Heart right ventricle (tissue), 16 donors: Measurements from ENCODE around the gene CRYBA2. TPM values are rescaled to one million over a fixed set of nuclear protein-coding genes. Genes with fewer than 3 reads are reported as not detected.

ENCODE experiments used
- ATAC-seq, 8 donors: fragments of 200-7000 bp; cut with Tn5 transposase; one replicate each; pipeline ENCODE4 v1.9.1; 2020; ENCODE audit warnings: mild to moderate bottlenecking in 8 of 8, moderate library complexity in 8 of 8, moderate number of reproducible peaks in 1 of 8
- DNase-seq, 2 donors: peaks; one replicate each; pipeline ENCODE4 v3.0.0-alpha.2; 2020
- H3K27ac ChIP-seq, 10 donors: fragments of 200-600 bp; sonication (generic) in 2 of 10; one replicate each; pipeline versions ENCODE4 v1.5.0 to v1.8.0; 2020 to 2022; ENCODE audit warnings: mild to moderate bottlenecking in 3 of 10
- H3K27me3 ChIP-seq, 7 donors: fragments of 200-600 bp; one replicate each; pipeline ENCODE4 v1.8.0; 2021 to 2022; ENCODE audit warnings: mild to moderate bottlenecking in 2 of 7
- H3K36me3 ChIP-seq, 9 donors: fragments of 200-600 bp; sonication (generic) in 1 of 9; one replicate each; pipeline versions ENCODE4 v1.5.0 to v1.8.0; 2020 to 2022; ENCODE audit warnings: mild to moderate bottlenecking in 2 of 9
- H3K4me1 ChIP-seq, 9 donors: fragments of 200-600 bp; sonication (generic) in 1 of 9; one replicate each; pipeline versions ENCODE4 v1.5.0 to v1.8.0; 2020 to 2022; ENCODE audit warnings: mild to moderate bottlenecking in 4 of 9
- H3K4me3 ChIP-seq, 10 donors: fragments of 200-600 bp; sonication (generic) in 2 of 10; one replicate each; pipeline versions ENCODE4 v1.5.0 to v1.8.0; 2020 to 2022; ENCODE audit warnings: mild to moderate bottlenecking in 7 of 10, moderate library complexity in 2 of 10
- H3K9me3 ChIP-seq, 11 donors: fragments of 200-600 bp in 10 of 11; sonication (generic) in 2 of 11; one replicate each; pipeline versions ENCODE4 v1.5.0 to v1.8.0; 2013 to 2022; ENCODE audit warnings: mild to moderate bottlenecking in 2 of 11, control low read depth in 1 of 11, moderate library complexity in 1 of 11
- CTCF ChIP-seq, 9 donors: fragments of 200-600 bp; sonication (generic) in 2 of 9; IDR thresholded peaks; one replicate each; pipeline versions ENCODE4 v1.5.0 to v1.8.0; 2021 to 2022; ENCODE audit warnings: antibody characterized with exemption in 9 of 9, mild to moderate bottlenecking in 5 of 9, moderate library complexity in 1 of 9
- WGBS, 2 donors: extraction: QIAGEN DNeasy Blood & Tissue Kit; methylation state at CpG; one replicate each; pipeline ENCODE4 v1.1.7; 2013; ENCODE audit warnings: inconsistent platforms in 1 of 2; 5-methylcytosine and 5-hydroxymethylcytosine counted together
- intact Hi-C, 10 donors: fragments of 100-400 bp; cut with DNase I; formaldehyde crosslinking; loops; one replicate each; pipeline versions ENCODE4 v1.11.1 to v1.14.2; 2022
- polyA plus RNA-seq, 2 donors: library from polyadenylated mRNA; stranded (reverse); fragments of 200-250 nt; gene quantifications; one replicate each; pipeline ENCODE4 v1.2.3, GENCODE V29; 2013
- total RNA-seq, 10 donors: library from RNA; stranded (reverse); fragmentation: NEBNext Ultra II Directional in 3 of 10; extraction: Animal tissue kit (Norgen Biotek cat#: 25700) in 3 of 10; gene quantifications; one replicate each; pipeline versions ENCODE4 v1.2.1 to v1.2.4, GENCODE V29; 2021 to 2023
- donor health status: Arrhythmogenic right ventricular cardiomyopathy.
- donor health status: ischemic (EF 13 %, LVEDD 7.1; RV severe dilation, severe dysfunction).
- donor health status: healthy with polysubstance abuse.
- donor health status: DM: no; HTN: yes; CAD: no.
- donor health status: DM: no; HTN: no; CAD: no.
- donor health status: ischemic (EF 25% LVEDD 6.9; RV normal size, moderate dysfunction).
- donor health status: ischemic (EF 25% LVEDD 5.7; RV mildly dilated, moderate dysfunction).
- donor health status: healthy.
- donor health status: DM: yes; HTN: yes; CAD: no.
- donor health status: Ischemic cardiomyopathy.
- donor health status: ischemic (EF 35%, LVEDD 5.7; RV mildly dilated, moderate dysfunction).
- donor health status: nonischemic (EF 11% LVEDD 7.7; RV severe dilation, severe dysfunction).
- donor health status: DM: yes; HTN: yes; CAD: no.
- donor health status: PGD.
- donor health status: ischemic (EF 29% LVEDD 5.4; RV normal size, mild dysfunction).
- donor health status: nonischemic (EF 23%, LVEDD 6.1; RV moderate dilation, normal function).

The CRYBA2 gene
- total and polyA plus RNA-seq, 12 donors: not detected

DNA sequence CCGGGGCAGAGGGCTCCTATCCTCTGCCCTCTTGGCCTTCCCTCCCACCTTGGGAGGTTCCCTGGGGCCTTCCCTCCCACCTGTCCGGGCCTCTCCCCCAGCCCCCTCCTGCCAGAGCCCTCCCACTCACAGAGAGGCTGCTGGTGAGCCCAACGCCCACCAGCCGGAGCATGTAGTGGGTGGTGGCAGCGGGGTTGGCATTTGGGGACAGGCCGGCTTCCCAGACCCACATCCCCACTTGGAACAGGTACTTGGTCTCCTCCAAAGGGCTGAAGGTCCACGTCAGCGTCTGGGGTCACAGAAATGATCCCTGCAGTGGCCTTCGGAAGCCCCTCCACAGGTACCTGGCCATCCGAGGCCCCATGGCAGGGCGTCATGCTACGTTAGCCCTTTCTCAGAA lies 28.8 kb upstream of the CRYBA2 start:
- ATAC-seq (no peak), DNase-seq (no peak)
- intact Hi-C loops: loop anchor here in 1 of 10 donors (10.0 kb wide), 1 partner anchor 133 kb away; no protein-coding TSS in a partner anchor
- no peak overlapping the region for H3K4me3 ChIP-seq
- H3K27ac ChIP-seq: no peak overlapping the region
- no peak for TF ChIP-seq CTCF (IDR thresholded peaks at IDR 0.05)
- no peaks in the 10 kb centered on the region for H3K4me1 ChIP-seq
- H3K27me3 ChIP-seq: peaks cover 0 to 42% (median 6%) of the 10 kb centered on the region in 7 donors
- WGBS, 2 donors: 84 to 88% methylated on average over 12 of the region's 12 CpGs
- no peaks in the 10 kb centered on the region for H3K9me3 ChIP-seq
- H3K36me3 ChIP-seq: no peaks in the 10 kb centered on the region

- intact Hi-C loops: loop anchor here in 1 of 10 donors (10.0 kb wide), 1 partner anchor 133 kb away; no protein-coding TSS in a partner anchor
- no peak overlapping the region for H3K4me3 ChIP-seq
- WGBS, 2 donors: 77 to 80% methylated on average over 9 of the region's 9 CpGs
- H3K4me1 ChIP-seq: no peaks in the 10 kb centered on the region
- no peaks in the 10 kb centered on the region for H3K36me3 ChIP-seq
- no peak overlapping the region for H3K27ac ChIP-seq
- DNase-seq: no peak
- no peak for ATAC-seq
- TF ChIP-seq CTCF (IDR thresholded peaks at IDR 0.05): no peak
- no peaks in the 10 kb centered on the region for H3K9me3 ChIP-seq
- H3K27me3 ChIP-seq: peaks cover 0 to 42% (median 6%) of the 10 kb centered on the region in 7 donors
These were observed 28.4 kb upstream of the CRYBA2 start for GRCh38 chr2:219021591-219021990.

- peaks cover 0 to 42% (median 6%) of the 10 kb centered on the region in 7 donors for H3K27me3 ChIP-seq
- WGBS, 2 donors: 73 to 78% methylated on average over 11 of the region's 11 CpGs
- no peaks in the 10 kb centered on the region for H3K9me3 ChIP-seq
- ATAC-seq: no peak
- TF ChIP-seq CTCF (IDR thresholded peaks at IDR 0.05): no peak
- intact Hi-C loops: loop anchor here in 1 of 10 donors (10.0 kb wide), 1 partner anchor 134 kb away; no protein-coding TSS in a partner anchor
- H3K4me3 ChIP-seq: no peak overlapping the region
- no peak for DNase-seq
- no peak overlapping the region for H3K27ac ChIP-seq
- no peaks in the 10 kb centered on the region for H3K4me1 ChIP-seq
- no peaks in the 10 kb centered on the region for H3K36me3 ChIP-seq
These were observed 27.6 kb upstream of the CRYBA2 start for GRCh38 chr2:219020604-219021365.

DNA sequence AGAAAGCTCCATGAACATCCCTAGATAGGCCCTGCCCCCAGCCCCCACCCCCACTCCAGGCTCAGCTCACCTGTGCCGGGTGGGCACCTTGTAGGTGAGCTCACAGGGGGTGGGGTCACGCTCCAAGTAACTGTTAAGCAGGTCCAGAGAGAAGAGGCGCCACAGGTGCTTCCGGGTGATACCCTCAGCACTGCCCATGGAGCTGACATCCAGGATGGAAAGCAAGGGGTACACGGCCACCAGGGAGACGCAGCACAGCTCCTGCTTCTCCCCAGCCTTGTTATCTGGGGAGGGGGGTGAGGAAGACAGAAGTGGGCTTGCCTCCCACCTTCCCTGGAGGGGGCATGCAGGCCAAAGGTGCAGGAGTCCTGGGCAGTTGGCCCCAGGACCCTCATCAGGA lies 26.2 kb upstream of the CRYBA2 start:
- Histone ChIP-seq H3K4me3 (no peak overlapping the region), H3K9me3 (no peaks in the 10 kb centered on the region), H3K27me3 (peaks cover 0 to 36% (median 6%) of the 10 kb centered on the region in 7 donors), H3K4me1 (no peaks in the 10 kb centered on the region), H3K27ac (no peak overlapping the region), H3K36me3 (no peaks in the 10 kb centered on the region)
- intact Hi-C loops: no loop called here
- no peak for ATAC-seq
- no peak for DNase-seq
- 77 to 79% methylated on average over 6 of the region's 6 CpGs for WGBS, 2 donors
- TF ChIP-seq CTCF (IDR thresholded peaks at IDR 0.05): no peak
